ENCODE measurements around the gene TUBB3.

- TF ChIP-seq CTCF (IDR thresholded peaks at IDR 0.05), result no peak
- TF ChIP-seq POLR2A (IDR thresholded peaks at IDR 0.05), result no peak
These were observed 41.8 kb upstream of the TUBB3 start for GRCh38 chr16:89881368-89881730.

Data from right lobe of liver (tissue), 4 donors.